Measurements from ENCODE around the gene TH.

The TH gene

DNA sequence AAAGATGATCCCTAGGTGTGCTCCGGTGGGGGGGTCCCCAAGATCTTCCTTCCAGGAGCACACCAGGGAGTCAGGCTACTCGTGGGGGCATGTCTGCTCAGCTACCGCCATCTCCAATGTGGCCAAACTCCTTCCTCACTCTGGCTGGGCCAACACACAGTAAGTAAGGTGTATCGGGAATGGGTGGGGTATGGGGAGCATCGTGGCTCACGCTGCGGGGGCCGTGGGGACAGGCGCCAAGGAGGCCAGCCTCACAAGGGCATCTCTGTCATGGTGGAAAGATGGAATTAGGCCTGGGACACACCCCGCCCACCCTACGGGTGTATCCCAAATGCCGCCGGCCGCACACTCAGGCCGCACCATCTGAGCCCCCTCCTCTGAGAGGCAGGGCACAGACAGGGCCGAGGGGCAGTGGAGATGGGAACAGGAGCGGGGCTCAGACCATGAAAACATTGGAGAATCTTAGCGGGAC lies 40.7 kb downstream of the TH start:
- Histone ChIP-seq H3K4me1 (ENCODE audit: low read length) (no peaks in the 10 kb centered on the region), H3K79me2 (ENCODE audit: low read length) (no peaks in the 10 kb centered on the region), H4K20me1 (ENCODE audit: insufficient read depth, low read length) (no peaks in the 10 kb centered on the region), H3K4me3 (ENCODE audit: low read length) (no peak overlapping the region), H3K27ac (ENCODE audit: low read length) (no peak overlapping the region), H3F3A (ENCODE audit: insufficient read depth, low read length) (no peaks in the 10 kb centered on the region), H3K4me2 (ENCODE audit: low read depth, low read length) (no peak overlapping the region), H3K36me3 (replicated peaks; ENCODE audit: insufficient read depth, low read length) (no peaks in the 10 kb centered on the region), H2AFZ (ENCODE audit: low read length) (no peak overlapping the region), H3K9me3 (replicated peaks; ENCODE audit: insufficient read depth, low read length) (no peaks in the 10 kb centered on the region), H3K27me3 (replicated peaks; ENCODE audit: insufficient read depth, low read length) (peaks cover 76% of the 10 kb centered on the region), H3K9ac (ENCODE audit: low read length) (no peak overlapping the region), H3K9me2 (replicated peaks; ENCODE audit: insufficient read depth, low read length) (no peaks in the 10 kb centered on the region)
- no peak for DNase-seq
- TF ChIP-seq EZH2 (optimal IDR thresholded peaks at IDR 0.05; ENCODE audit: low read depth, low read length) (no peak), EZH2phosphoT487 (IDR thresholded peaks at IDR 0.05; ENCODE audit: low read length) (no peak), CTCF (IDR thresholded peaks at IDR 0.05; ENCODE audit: low read length) (no peak)

DNA sequence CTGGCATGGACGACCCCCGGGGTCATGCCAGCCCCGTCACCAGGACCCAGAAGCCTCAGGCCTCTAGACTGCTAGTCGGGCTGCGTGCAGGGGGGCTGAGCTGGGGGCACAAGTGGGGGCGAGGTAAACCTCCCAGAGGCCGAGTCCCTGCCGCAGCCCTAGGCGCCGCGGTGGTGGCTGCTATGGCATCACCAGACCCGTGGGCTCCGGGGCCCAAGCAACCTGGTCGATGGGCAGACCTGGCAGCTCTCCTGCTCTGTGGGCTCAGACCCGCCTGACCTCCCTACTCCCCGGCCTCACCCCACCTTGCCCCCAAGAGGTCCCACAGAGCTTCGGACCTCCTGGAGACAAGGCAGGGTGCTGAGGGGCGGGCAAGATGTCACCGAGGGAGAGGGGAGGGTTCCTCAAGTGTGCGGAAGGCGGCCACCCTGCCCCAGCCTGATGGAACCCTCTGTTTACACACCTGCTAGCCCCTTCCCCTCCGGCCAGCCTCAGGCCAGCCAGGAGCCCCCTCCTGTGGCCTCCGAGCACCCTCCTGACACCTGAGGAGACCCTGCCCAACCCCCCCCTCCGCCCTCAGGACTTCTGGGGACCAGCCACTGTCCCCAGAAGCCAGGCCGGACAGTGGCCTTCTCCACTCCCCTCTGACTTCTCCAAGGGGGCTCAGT lies 41.8 kb downstream of the TH start:
- H3K4me1 ChIP-seq (ENCODE audit: low read length), result no peaks in the 10 kb centered on the region
- no peaks in the 10 kb centered on the region for H3F3A ChIP-seq (ENCODE audit: insufficient read depth, low read length)
- no peaks in the 10 kb centered on the region for H3K79me2 ChIP-seq (ENCODE audit: low read length)
- no peak overlapping the region for H3K4me3 ChIP-seq (ENCODE audit: low read length)
- no peak overlapping the region for H3K9ac ChIP-seq (ENCODE audit: low read length)
- no peak overlapping the region for H3K27ac ChIP-seq (ENCODE audit: low read length)
- no peak overlapping the region for H2AFZ ChIP-seq (ENCODE audit: low read length)
- H3K27me3 ChIP-seq (replicated peaks; ENCODE audit: insufficient read depth, low read length), result peaks cover 65% of the 10 kb centered on the region
- TF ChIP-seq EZH2phosphoT487 (IDR thresholded peaks at IDR 0.05; ENCODE audit: low read length), result no peak
- no peak for TF ChIP-seq EZH2 (optimal IDR thresholded peaks at IDR 0.05; ENCODE audit: low read depth, low read length)
- TF ChIP-seq CTCF (IDR thresholded peaks at IDR 0.05; ENCODE audit: low read length), result no peak
- H4K20me1 ChIP-seq (ENCODE audit: insufficient read depth, low read length), result no peaks in the 10 kb centered on the region
- no peaks in the 10 kb centered on the region for H3K36me3 ChIP-seq (replicated peaks; ENCODE audit: insufficient read depth, low read length)
- DNase-seq, result no peak
- H3K9me3 ChIP-seq (replicated peaks; ENCODE audit: insufficient read depth, low read length), result no peaks in the 10 kb centered on the region
- no peak overlapping the region for H3K4me2 ChIP-seq (ENCODE audit: low read depth, low read length)
- no peaks in the 10 kb centered on the region for H3K9me2 ChIP-seq (replicated peaks; ENCODE audit: insufficient read depth, low read length)

DNA sequence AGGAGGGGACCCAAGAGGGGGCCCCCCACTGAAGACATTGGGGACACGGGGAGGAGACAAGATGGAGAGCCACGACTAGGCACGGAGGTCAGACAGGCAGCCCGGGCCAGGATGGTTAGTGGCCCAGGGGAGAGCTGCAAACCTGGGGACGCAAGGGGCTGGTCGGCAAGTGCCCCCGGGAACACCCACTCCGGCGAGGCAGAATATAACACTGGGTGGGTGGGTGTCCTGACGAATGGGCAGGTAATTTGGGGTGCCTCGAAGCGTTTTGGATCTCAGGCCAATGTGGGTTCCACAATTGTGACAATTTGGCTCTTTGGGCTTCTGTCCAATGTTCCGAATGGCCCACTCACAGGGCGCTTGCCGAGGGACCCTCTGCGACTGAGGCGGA lies 42.3 kb downstream of the TH start:
- Histone ChIP-seq H3K9me2 (replicated peaks; ENCODE audit: insufficient read depth, low read length) (no peaks in the 10 kb centered on the region), H3K27me3 (replicated peaks; ENCODE audit: insufficient read depth, low read length) (peaks cover 60% of the 10 kb centered on the region), H3K4me2 (ENCODE audit: low read depth, low read length) (no peak overlapping the region), H3K4me1 (ENCODE audit: low read length) (no peaks in the 10 kb centered on the region), H3K36me3 (replicated peaks; ENCODE audit: insufficient read depth, low read length) (no peaks in the 10 kb centered on the region), H3F3A (ENCODE audit: insufficient read depth, low read length) (no peaks in the 10 kb centered on the region), H4K20me1 (ENCODE audit: insufficient read depth, low read length) (no peaks in the 10 kb centered on the region), H3K9ac (ENCODE audit: low read length) (no peak overlapping the region), H3K9me3 (replicated peaks; ENCODE audit: insufficient read depth, low read length) (no peaks in the 10 kb centered on the region), H3K27ac (ENCODE audit: low read length) (no peak overlapping the region), H3K79me2 (ENCODE audit: low read length) (no peaks in the 10 kb centered on the region), H3K4me3 (ENCODE audit: low read length) (no peak overlapping the region), H2AFZ (ENCODE audit: low read length) (no peak overlapping the region)
- TF ChIP-seq EZH2phosphoT487 (IDR thresholded peaks at IDR 0.05; ENCODE audit: low read length), result no peak
- DNase-seq, result no peak

Data from MM.1S (cell line).